ENCODE results near the gene ETF1.

DNA sequence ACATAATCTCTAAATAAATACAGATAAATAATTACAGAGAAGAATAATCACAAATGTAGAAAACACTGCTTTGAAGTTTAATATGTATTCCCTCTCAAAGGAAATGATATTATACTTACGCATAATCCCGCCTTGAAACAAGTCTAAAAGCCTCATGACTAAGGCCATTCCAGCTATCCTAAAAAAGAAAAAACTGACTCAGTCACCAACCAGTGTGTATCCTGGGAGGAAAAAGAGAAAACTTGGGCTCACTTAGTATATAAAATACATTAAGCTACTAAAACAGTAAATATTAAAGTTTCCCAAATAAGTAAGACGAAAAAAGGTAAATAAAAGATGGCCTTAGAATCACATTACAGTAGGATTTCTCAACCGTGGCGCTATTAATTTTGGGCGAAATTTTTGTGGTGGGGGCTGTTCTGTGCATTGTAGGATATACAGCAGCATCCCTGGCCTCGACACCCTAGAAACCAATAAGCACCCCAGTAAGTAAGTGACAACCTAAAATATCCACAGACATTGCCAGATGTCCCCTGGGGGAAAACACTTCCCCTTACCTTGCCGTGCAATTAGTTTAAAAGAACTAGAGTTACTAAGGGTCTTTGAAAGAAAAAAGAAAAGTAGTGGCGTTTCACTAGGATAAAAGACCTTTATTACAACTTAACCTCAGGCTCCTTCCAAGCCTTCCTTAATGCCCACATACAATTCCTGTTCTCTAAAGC lies 31.1 kb upstream of the ETF1 start:
- TF ChIP-seq, protein P1, sequence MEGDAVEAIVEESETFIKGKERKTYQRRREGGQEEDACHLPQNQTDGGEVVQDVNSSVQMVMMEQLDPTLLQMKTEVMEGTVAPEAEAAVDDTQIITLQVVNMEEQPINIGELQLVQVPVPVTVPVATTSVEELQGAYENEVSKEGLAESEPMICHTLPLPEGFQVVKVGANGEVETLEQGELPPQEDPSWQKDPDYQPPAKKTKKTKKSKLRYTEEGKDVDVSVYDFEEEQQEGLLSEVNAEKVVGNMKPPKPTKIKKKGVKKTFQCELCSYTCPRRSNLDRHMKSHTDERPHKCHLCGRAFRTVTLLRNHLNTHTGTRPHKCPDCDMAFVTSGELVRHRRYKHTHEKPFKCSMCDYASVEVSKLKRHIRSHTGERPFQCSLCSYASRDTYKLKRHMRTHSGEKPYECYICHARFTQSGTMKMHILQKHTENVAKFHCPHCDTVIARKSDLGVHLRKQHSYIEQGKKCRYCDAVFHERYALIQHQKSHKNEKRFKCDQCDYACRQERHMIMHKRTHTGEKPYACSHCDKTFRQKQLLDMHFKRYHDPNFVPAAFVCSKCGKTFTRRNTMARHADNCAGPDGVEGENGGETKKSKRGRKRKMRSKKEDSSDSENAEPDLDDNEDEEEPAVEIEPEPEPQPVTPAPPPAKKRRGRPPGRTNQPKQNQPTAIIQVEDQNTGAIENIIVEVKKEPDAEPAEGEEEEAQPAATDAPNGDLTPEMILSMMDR (IDR thresholded peaks at IDR 0.05), result no peak
- TF ChIP-seq POLR2A (IDR thresholded peaks at IDR 0.05), result no peak
